Dedifferentiated amniotic fluid mesenchymal stem cell (primary cell): Measurements from ENCODE around the gene RBBP8NL.

Experiments used
- DNase-seq: peaks from one replicate; pipeline ENCODE4 v3.0.0-alpha.2; 2016; ENCODE audit errors: extremely low spot score

RBBP8NL gene

DNA sequence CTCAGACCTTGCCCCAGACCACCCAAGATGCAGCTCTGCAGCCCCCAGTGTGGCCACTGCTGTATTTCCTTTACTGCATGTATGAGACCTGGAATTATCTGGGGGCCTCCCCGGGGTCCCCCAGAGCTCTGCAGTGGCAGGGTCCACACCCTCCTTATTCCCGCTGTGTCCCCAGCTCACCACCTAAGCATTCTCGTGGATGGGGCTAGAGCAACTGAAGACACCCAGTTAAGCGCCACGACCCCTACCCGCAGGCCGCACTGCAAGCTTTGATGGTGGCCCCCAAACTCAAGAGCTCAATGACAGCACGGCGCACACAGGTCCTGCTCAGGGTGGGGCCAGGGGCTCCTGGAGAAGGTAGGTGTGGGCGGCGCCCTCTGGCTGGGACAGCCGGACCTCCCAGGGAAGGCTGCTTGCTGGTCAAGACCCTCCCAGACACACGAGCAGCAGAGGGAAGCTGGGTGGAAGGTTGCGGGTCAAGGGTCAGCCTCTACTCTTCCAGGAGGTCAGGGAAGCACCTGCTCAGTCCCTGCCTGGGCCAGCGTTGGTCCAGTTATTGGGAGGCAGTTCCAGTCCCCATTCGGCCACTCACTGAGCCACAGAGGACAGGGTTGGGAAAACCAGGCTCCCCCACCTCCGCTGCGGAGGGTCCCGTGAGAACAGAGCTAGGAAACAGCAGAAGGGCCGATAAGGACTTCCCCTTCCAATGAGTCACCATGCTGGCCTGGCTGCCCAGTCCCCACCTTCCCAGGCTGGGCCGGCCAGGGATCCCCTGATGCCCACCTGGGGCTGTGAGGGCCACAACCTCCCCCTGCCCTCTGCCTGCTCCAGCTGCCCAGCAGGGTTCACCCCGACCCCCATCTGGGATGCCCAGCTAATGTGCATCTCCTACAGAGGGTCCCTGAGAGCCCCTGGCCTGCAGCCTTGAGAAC lies 63.2 kb downstream of the RBBP8NL start:
- DNase-seq: no peak

DNA sequence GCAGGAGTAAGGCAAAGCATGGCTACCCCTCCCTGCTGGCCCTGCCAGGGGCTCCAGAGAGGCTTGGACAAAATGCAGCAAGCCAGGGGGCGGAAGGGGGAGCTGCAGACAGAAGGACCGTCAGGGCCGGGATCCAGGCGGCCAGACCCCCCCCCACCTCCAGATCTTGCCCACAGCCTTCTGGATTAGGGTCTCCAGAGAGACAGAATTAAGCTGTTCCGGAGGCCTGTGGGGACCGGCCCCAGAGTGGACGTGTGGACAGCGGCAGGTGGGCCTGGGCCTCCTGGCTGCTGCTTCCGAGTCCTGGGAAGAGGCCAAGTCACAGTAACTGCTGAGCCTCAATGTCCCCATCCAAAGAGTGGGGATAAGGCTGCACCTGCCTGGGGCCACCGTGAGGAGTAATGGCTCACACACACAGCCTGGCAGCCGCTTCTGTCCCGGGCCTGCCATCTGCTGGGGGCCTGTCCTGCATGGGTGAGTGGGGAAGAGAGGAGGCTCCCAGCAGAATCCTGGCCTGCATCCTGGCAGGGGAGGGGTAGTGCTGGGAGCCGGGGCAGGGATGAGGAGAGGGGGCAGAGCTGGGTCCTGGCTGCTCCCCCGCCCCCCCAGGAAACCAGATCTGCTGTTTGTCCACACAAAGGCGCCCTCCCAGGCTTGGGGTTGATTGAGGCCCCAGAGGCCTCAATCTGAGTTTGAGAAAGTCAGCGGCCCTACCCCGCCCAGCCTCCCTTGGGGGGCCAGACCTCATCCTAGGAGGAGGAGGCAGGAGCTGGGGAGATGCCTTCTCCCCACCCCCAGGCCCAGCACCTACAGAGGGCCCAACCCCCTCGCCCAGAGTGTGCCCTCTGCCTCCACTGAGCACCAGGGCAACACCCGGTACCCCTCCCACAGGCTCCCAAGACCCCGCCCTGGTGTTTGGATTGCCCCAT lies 64.1 kb downstream of the RBBP8NL start:
- no peak for DNase-seq

GRCh38 chr20:62362590-62362940 lies 64.8 kb downstream of the RBBP8NL start:
- no peak for DNase-seq

DNA sequence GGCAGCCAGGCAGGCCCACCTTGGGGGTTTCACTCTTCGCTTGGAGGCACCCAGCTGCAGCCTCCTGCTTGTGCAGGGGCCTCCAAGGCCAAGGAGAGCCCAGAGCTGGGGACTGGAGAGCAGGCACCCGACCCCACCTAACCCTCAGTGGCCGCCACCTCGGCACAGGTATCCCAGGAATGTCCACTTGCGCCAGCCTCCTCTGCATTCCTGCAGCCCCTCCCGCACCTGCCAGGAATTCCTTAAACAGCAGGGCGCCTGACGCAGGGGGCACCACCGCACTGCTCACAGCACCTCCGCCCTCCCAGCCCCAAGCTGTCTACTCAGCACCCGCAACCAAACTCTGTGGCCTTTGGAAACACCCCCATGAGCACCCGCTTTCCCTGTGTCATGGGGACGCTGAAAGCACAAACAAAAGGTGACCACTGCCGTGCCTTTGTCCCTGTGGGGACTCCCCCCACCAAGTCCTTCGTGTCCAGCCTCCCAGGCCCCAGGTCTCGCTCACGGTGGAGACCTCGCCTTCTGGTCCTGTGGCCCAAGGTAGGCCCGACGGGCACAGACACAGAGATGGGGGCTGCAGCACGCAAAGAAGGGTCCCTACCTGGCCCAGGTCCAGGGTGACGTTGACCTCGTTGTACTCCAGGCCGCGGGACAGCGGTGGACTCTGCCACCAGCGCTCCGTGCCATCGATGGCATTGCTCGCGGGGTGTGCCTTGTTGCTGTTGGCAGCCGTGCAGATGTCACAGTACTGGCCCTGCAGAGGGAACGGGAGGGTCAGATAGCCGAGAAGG lies 65.3 kb downstream of the RBBP8NL start:
- no peak for DNase-seq

DNA sequence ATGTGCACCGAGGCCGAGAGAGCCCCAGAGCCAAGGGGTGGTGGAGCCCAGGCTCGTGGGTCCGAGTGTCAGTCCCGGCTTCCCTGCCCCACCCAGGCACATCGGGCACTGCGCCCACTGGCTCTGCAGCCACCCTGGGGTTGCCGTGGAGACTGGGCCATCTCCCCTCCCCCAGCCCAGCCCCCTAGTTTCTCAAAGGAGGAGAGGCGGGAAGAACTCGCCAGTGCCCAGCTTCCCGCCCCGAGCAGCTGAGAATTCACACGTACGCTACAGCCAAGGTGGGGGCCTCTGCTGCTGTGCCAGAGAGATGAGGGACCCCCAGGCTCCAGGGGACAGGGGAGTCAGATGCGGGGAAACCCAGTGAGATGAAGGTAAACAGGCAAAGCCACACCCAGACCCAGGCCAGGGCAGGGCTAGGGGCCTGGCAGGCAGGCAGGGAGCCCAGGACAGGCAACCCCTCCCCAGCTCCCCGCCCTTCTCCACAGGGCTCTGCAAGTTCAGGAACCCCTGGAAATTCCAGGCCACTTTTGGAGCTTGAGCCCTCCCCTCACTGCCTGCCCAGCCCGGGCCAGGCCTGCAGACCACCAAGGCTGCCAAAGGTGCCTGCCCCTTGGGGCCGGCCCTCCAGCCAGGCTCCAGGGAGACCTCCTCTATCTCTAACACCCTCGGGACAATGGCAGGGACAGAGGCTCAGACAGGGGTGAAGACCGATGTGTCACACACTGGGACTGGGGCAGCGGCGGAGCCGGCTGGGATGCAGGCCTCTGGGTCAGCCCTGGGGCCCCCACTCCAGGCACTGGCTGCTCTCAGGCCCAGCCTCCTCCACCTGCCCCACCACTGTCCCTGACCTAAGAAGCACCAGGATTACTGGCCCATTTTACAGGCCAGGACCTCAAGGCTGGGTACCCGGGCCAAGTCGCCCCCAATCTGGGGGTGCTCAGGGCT lies 66.2 kb downstream of the RBBP8NL start:
- DNase-seq: no peak
